ENCODE data around the gene STARD9. TPM values are rescaled to one million over a fixed set of nuclear protein-coding genes. Genes with fewer than 3 reads are reported as not detected.

The STARD9 gene
- total and polyA plus RNA-seq, 10 of the 15 experiments (the other 5 are each of a cell fraction or from before 2014, with no cell fraction given), result 0.58 to 11.5 (median 6.1) TPM

GRCh38 chr15:42548249-42549031 is 27.0 kb upstream of the STARD9 start, which contains the start of the genes HAUS2 and LRRC57 (continued):
- TF ChIP-seq ZBTB4 (CRISPR knock-in tag; IDR thresholded peaks at IDR 0.05) (no peak; the same call in 1 of the 2 replicates), SMC3 (IDR thresholded peaks at IDR 0.05; ENCODE audit: borderline replicate concordance, low read length) (no peak), EGR1 (IDR thresholded peaks at IDR 0.05; ENCODE audit: borderline replicate concordance in 1 of 2, low read depth in 2 of 2, low read length in 2 of 2) (peak in 1 of 2 experiments; percentile 73; a peak in 1 of 3 replicates), KAT2A (conservative IDR thresholded peaks at IDR 0.05; ENCODE audit: control insufficient read depth, low read depth, low read length) (no peak), EP300 (IDR thresholded peaks at IDR 0.05; ENCODE audit: borderline replicate concordance in 1 of 2, control insufficient read depth in 1 of 2, low read depth in 2 of 2, low read length in 2 of 2) (no peak), PAX8 (IDR thresholded peaks at IDR 0.05) (no peak), TCF3 (IDR thresholded peaks at IDR 0.05; ENCODE audit: borderline replicate concordance, insufficient read depth, low read depth, low read length) (no peak), TBL1XR1 (IDR thresholded peaks at IDR 0.05; ENCODE audit: low read depth, low read length) (no peak), MXI1 (IDR thresholded peaks at IDR 0.05; ENCODE audit: low read depth, low read length) (peak; percentile 93), NFXL1 (IDR thresholded peaks at IDR 0.05; ENCODE audit: borderline replicate concordance) (no peak), BCLAF1 (IDR thresholded peaks at IDR 0.05) (no peak), BACH1 (IDR thresholded peaks at IDR 0.05; ENCODE audit: borderline replicate concordance) (peak; percentile 62; the same call in 1 of the 2 replicates), JUNB (IDR thresholded peaks at IDR 0.05) (no peak), SP1 (IDR thresholded peaks at IDR 0.05; ENCODE audit: low read depth, low read length) (peak; percentile 70), IKZF2 (IDR thresholded peaks at IDR 0.05) (peak; percentile 52 to 71; a peak in 2 of 4 replicates), TCF12 (IDR thresholded peaks at IDR 0.05; ENCODE audit: low read depth, low read length) (peak; percentile 34; the same call in 1 of the 2 replicates), BCL11A (IDR thresholded peaks at IDR 0.05; ENCODE audit: low read depth, low read length) (no peak), IRF3 (IDR thresholded peaks at IDR 0.05) (no peak), POLR2A (IDR thresholded peaks at IDR 0.05; ENCODE audit: low read depth, low read length) (peak; percentile 97), ZNF207 (IDR thresholded peaks at IDR 0.05; ENCODE audit: borderline replicate concordance) (0 out of 2 replicates have a peak, but pooled peaks have one; percentile 71), ESRRA (IDR thresholded peaks at IDR 0.05; ENCODE audit: low read length) (no peak), NBN (IDR thresholded peaks at IDR 0.05) (peak; percentile 100), EZH2 (IDR thresholded peaks at IDR 0.05; ENCODE audit: borderline replicate concordance, control insufficient read depth, low read depth, low read length) (no peak), ZNF622 (IDR thresholded peaks at IDR 0.05) (no peak)

Data from GM12878 (cell line).